ENCODE measurements around the gene CAMTA1. TPM values are rescaled to one million over a fixed set of nuclear protein-coding genes. Genes with fewer than 3 reads are reported as not detected.
A peak's percentile ranks its signal among the peaks of the same experiment; 100 is the strongest.

CAMTA1 gene
- total RNA-seq, 1 experiment from 2014 or later, result 60.0 TPM

DNA sequence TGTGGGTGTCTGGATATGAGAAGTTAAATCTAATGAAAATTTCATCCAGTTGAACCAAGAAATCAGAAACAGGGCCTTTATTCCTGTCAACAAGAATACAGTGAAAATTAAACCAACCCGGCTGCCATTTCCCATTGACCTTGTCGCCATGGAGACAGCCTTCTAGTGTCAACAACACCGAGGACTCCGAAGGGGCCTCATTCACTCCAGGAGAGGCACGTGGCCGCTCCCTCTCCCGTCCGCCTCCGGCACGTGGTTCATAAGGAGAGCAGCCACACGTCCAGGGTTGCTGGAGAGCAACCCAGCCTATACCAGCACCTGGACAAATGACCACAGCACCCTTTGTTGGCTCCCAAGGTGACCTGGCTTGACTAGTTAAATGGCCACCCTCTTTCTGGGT lies 865.5 kb downstream of the CAMTA1 start:
- no peak overlapping the region for H3K4me3 ChIP-seq (ENCODE audit: low read depth, low read length)
- BruUV-seq (replicated peaks), result no TSS peak
- H3K4me1 ChIP-seq, result no peaks in the 10 kb centered on the region
- peaks cover 5% of the 10 kb centered on the region for H3K36me3 Mint-ChIP-seq (ENCODE audit: insufficient read depth, unreplicated experiment)
- DNase-seq, result peak; percentile 40 to 55
- POLR2A ChIA-PET, result no interaction called here
- H3K36me3 ChIP-seq (ENCODE audit: control insufficient read depth, insufficient read depth, low read length), result no peaks in the 10 kb centered on the region
- H3K4me3 Mint-ChIP-seq (ENCODE audit: unreplicated experiment), result no peak overlapping the region
- CTCF ChIA-PET, result no interaction called here
- H3K9me3 Mint-ChIP-seq (ENCODE audit: unreplicated experiment), result peaks cover 18% of the 10 kb centered on the region
- H3K27me3 ChIP-seq (replicated peaks; ENCODE audit: control insufficient read depth, insufficient read depth, low read length), result no peaks in the 10 kb centered on the region
- no peaks in the 10 kb centered on the region for H3K9me3 ChIP-seq
- intact Hi-C loops (cut with micrococcal nuclease; ENCODE audit: unreplicated experiment), result no loop called here
- TF ChIP-seq, protein P1, sequence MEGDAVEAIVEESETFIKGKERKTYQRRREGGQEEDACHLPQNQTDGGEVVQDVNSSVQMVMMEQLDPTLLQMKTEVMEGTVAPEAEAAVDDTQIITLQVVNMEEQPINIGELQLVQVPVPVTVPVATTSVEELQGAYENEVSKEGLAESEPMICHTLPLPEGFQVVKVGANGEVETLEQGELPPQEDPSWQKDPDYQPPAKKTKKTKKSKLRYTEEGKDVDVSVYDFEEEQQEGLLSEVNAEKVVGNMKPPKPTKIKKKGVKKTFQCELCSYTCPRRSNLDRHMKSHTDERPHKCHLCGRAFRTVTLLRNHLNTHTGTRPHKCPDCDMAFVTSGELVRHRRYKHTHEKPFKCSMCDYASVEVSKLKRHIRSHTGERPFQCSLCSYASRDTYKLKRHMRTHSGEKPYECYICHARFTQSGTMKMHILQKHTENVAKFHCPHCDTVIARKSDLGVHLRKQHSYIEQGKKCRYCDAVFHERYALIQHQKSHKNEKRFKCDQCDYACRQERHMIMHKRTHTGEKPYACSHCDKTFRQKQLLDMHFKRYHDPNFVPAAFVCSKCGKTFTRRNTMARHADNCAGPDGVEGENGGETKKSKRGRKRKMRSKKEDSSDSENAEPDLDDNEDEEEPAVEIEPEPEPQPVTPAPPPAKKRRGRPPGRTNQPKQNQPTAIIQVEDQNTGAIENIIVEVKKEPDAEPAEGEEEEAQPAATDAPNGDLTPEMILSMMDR (IDR thresholded peaks at IDR 0.05; ENCODE audit: insufficient read depth in 1 of 2, low read depth in 1 of 2, low read length in 1 of 2, severe bottlenecking in 1 of 2, unreplicated experiment in 1 of 2), result no peak
- H3K27ac Mint-ChIP-seq (ENCODE audit: unreplicated experiment), result no peak overlapping the region
- no peaks in the 10 kb centered on the region for H3K4me1 Mint-ChIP-seq (ENCODE audit: low read depth, unreplicated experiment)
- no peaks in the 10 kb centered on the region for H3K27me3 Mint-ChIP-seq (ENCODE audit: insufficient read depth, unreplicated experiment)

DNA sequence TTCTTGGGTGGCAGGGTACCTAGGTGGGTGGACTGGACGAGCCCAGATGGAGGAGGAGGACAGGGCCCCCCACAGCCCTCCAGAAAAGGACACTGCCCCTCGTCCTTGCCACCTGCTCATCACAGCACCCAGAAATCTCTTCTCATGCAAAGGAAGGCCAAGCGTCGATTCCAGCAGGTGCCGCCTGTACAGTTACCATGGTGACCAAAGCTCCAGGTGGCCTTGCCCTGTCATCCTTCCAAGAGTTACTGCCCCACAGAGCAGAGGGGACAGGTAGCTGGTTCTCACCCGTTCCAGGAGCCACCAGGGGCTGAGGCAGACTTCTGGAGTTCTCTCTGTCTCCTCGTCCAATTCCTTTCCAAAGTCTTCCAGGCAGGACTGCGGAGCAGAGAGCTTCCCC lies 865.9 kb downstream of the CAMTA1 start:
- H3K4me3 ChIP-seq (ENCODE audit: low read depth, low read length), result no peak overlapping the region
- Mint-ChIP-seq H3K36me3 (ENCODE audit: insufficient read depth, unreplicated experiment) (peaks cover 1% of the 10 kb centered on the region), H3K9me3 (ENCODE audit: unreplicated experiment) (peaks cover 20% of the 10 kb centered on the region), H3K27me3 (ENCODE audit: insufficient read depth, unreplicated experiment) (no peaks in the 10 kb centered on the region), H3K27ac (ENCODE audit: unreplicated experiment) (no peak overlapping the region), H3K4me3 (ENCODE audit: unreplicated experiment) (no peak overlapping the region), H3K4me1 (ENCODE audit: low read depth, unreplicated experiment) (no peaks in the 10 kb centered on the region)
- no peaks in the 10 kb centered on the region for H3K36me3 ChIP-seq (ENCODE audit: control insufficient read depth, insufficient read depth, low read length)
- no peaks in the 10 kb centered on the region for H3K4me1 ChIP-seq
- intact Hi-C loops (cut with micrococcal nuclease; ENCODE audit: unreplicated experiment), result no loop called here
- TF ChIP-seq, protein P1 (IDR thresholded peaks at IDR 0.05; ENCODE audit: insufficient read depth in 1 of 2, low read depth in 1 of 2, low read length in 1 of 2, severe bottlenecking in 1 of 2, unreplicated experiment in 1 of 2), result no peak
- no peak for DNase-seq
- POLR2A ChIA-PET, result no interaction called here
- CTCF ChIA-PET, result interaction anchor here (0.8 kb wide), 1 partner anchor 196 kb away, joined by 4 read pairs; no protein-coding TSS in a partner anchor
- BruUV-seq (replicated peaks), result no TSS peak
- no peaks in the 10 kb centered on the region for H3K9me3 ChIP-seq
- no peaks in the 10 kb centered on the region for H3K27me3 ChIP-seq (replicated peaks; ENCODE audit: control insufficient read depth, insufficient read depth, low read length)

DNA sequence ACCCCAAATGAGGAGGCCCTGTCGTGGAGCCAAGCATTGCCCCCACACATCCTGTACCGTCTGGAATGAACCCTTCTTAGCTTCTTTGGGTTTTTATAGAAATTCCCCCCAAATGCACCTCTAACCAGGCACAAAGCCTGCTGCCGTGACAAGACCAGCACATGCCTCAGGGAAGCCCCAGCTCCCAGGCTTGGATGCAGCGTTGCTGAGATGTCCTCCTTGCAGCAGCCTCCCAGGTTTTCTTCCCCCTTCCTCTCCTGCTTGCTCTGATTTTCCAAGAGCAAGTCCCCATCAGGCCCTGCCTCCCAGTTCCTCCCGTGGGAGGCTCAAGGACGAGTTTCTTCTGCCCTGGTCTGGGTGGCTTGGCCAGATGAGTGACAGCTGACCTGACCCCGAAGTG lies 866.8 kb downstream of the CAMTA1 start:
- no peak overlapping the region for H3K4me3 ChIP-seq (ENCODE audit: low read depth, low read length)
- no TSS peak for BruUV-seq (replicated peaks)

More for the DNA sequence above, 866.8 kb downstream of the CAMTA1 start:
- intact Hi-C loops (cut with micrococcal nuclease; ENCODE audit: unreplicated experiment), result no loop called here
- no peaks in the 10 kb centered on the region for H3K4me1 ChIP-seq
- ChIA-PET CTCF (interaction anchor here (0.8 kb wide), 1 partner anchor 196 kb away, joined by 4 read pairs; no protein-coding TSS in a partner anchor), POLR2A (no interaction called here)
- DNase-seq, result no peak
- Mint-ChIP-seq H3K9me3 (ENCODE audit: unreplicated experiment) (peaks cover 20% of the 10 kb centered on the region), H3K27ac (ENCODE audit: unreplicated experiment) (no peak overlapping the region), H3K27me3 (ENCODE audit: insufficient read depth, unreplicated experiment) (no peaks in the 10 kb centered on the region), H3K4me1 (ENCODE audit: low read depth, unreplicated experiment) (no peaks in the 10 kb centered on the region), H3K36me3 (ENCODE audit: insufficient read depth, unreplicated experiment) (no peaks in the 10 kb centered on the region), H3K4me3 (ENCODE audit: unreplicated experiment) (no peak overlapping the region)
- H3K9me3 ChIP-seq, result no peaks in the 10 kb centered on the region
- H3K36me3 ChIP-seq (ENCODE audit: control insufficient read depth, insufficient read depth, low read length), result no peaks in the 10 kb centered on the region
- H3K27me3 ChIP-seq (replicated peaks; ENCODE audit: control insufficient read depth, insufficient read depth, low read length), result no peaks in the 10 kb centered on the region
- TF ChIP-seq, protein P1 (IDR thresholded peaks at IDR 0.05; ENCODE audit: insufficient read depth in 1 of 2, low read depth in 1 of 2, low read length in 1 of 2, severe bottlenecking in 1 of 2, unreplicated experiment in 1 of 2), result no peak
